T1000 (cell line): Measurements from ENCODE around the gene OGA.

Experiments
- DNase-seq: peaks from one replicate; lab custom pipeline; 2025; ENCODE audit warnings: mixed read lengths; lab: John Stamatoyannopoulos, UW

OGA gene

DNA sequence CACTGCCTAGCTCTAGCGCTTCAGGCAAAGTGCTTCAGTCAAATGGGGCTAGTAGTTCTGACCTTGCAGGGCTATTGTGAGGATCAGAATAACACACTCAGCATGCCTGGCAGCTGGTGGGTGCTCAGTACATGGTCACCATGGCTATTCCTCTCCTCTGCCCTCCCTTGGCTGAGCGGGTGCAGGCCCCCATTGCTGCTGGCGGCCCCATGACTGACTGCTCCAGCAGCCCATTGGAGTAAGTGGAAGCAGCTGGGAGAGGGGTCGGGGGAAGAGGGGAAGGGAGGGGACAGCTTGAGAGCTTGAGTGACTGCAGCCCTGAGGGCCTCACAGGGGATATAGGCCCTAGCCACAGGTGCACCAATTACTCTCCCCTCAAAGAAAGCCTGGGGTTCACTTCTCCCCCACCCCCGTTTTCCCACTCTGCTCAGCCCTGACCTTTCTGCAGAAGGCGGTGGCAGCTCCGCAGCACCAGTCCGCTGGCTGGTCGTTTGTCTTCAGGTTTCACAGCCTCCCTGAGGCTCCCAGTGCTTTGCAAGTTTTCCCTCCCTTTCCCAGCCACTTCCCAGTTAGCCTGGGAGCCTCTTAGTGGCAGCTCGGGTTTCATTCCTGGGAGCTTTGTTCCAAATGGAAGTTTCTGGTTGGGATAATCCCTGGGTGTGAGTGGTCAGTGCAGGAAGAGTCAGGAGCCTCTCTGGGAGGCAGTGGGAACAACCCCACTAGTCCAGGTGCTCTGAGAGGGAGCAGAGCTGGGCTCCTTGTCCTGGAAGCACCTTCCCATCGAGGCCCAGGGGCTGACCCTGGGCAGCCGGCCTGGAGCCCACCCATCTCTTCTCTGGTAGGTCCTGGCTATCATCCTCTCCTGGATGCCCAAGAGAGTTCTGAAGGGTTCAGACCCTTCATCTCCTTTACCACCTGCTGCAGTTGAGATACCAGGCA lies 58.7 kb downstream of the OGA start:
- no peak for DNase-seq

DNA sequence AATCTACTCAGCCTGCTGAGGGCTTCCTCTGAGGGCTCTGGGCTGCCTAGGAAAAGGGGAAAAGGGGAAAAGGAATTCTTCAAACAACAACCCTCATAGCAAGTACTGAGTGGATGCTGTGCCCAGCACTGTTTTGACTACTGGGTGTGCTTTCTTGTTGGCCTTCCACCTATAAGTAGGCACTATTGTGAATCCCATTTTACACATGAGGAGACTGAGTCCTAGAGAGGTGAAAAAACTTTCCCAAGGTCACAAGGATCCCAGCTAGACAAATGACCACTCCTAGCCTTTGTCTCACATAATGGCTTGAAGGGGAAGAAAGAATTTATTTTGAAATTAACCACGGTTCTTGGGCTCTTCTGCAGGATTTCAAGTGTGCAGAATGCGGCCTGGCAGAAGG lies 59.4 kb downstream of the OGA start:
- no peak for DNase-seq

- no peak for DNase-seq
These were observed 66.0 kb downstream of the OGA start for GRCh38 chr10:101752241-101752640.

DNA sequence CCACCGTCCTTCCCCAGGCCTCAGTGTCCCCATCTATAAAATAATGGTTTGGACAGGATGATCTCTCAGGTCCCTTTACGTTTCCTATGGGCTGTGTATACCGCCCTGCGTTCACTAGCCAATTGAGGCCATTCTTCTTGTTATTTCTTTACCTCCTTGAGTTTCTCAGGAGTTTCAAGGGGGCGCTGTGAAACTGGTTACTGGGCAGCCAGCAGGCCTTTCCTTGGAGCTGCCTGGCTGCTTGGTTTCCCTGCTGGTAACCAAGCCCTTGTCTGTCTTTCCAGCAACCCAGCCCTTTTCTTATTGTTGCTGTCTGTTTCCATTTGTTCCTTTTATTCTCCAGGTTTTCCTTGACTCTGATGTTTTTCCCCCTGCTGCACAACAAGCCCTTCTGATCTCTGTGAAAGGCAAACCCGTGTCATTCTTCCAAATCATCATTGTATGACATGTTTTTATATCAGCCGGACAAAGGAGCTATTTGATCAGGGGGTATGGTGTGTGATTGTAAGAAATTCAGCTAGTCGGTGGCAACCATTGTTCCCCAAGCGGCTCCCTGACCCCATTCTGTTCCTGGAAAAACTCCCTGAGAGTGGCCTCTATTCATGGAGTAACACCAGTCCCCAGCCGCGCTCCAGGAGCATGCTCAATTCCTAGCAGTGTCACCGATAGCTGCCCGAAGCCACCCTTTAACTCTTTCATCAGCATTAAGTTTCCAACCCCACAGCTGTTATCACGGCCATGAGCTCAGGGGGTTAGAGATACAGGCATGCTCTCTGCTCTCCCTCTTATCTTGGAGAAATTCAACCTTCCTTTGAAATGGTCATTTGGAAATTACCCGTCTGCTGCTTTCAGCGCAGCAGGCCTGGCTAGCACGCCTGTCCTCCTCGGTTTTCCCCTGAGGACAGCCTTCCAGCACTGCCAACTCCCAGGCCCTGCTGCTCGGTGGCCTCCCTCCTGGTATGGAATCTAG lies 68.9 kb downstream of the OGA start:
- no peak for DNase-seq

GRCh38 chr10:101748496-101748895 lies 69.7 kb downstream of the OGA start:
- no peak for DNase-seq

DNA sequence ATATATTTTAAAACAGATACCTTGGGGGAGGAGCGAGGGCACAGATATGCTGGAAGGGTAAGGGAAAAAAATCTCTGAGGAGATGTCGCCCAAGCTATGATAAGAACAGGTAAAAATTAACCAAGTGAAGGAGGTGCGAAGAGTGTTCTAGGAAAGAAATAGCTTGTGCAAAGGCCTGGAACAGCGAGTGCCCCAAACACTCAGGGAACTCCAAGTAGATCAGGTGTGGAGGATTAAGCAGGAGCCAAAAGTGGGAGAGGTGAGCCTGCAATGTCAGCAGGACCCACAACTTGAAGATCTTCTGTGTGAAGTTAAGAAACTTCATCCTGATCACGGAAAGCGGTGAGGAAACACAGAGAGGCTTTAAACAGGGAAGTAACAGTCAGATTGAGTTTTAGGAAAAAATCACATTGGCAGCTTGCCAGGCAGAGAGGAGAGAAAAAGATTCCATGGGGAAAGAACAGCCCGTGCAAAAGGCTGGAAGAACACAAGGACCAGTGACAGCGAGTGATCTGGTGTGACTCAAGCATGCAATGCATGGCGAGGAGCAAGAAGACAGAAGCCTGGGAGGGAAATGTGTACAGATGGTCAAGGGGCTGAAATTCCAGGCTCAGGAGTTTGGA lies 73.1 kb downstream of the OGA start:
- no peak for DNase-seq

GRCh38 chr10:101744267-101744666 lies 74.0 kb downstream of the OGA start:
- DNase-seq: no peak

- no peak for DNase-seq
These were observed 76.3 kb downstream of the OGA start for GRCh38 chr10:101741938-101742337.

GRCh38 chr10:101736666-101737065 lies 81.6 kb downstream of the OGA start:
- DNase-seq: no peak
